SK-N-SH treated with all-trans-retinoic acid at 6 μM for 48 hours (cell line): ENCODE data around the gene LY6G6C.

Experiments used
- ATAC-seq: fragments of 200-7000 bp; cut with Tn5 transposase; 3 replicates; pipeline ENCODE4 v1.9.1; 2020; ENCODE audit warnings: mild to moderate bottlenecking, moderate library complexity
- ARNTL ChIP-seq: fragments of 450-650 bp; formaldehyde crosslinking; IDR thresholded peaks from 2 replicates; pipeline ENCODE4 v1.5.0; 2020; ENCODE audit warnings: low read depth, mild to moderate bottlenecking, moderate library complexity, borderline replicate concordance
- BACH2 ChIP-seq: fragments of 250-450 bp; sonication (Bioruptor Pico); IDR thresholded peaks from 2 replicates; pipeline ENCODE4 v1.9.0; 2021; ENCODE audit warnings: mild to moderate bottlenecking, borderline replicate concordance
- CREB5 ChIP-seq: fragments of 250-450 bp; sonication (Bioruptor Pico); IDR thresholded peaks from 2 replicates; pipeline ENCODE4 v1.5.1; 2020; ENCODE audit warnings: low read depth, mild to moderate bottlenecking, moderate library complexity
- CSDC2 ChIP-seq: fragments of 250-450 bp; sonication (Bioruptor Pico); IDR thresholded peaks from 2 replicates; pipeline ENCODE4 v1.5.0; 2020; ENCODE audit warnings: mild to moderate bottlenecking, moderate library complexity
- ESRRG ChIP-seq: fragments of 250-450 bp; sonication (Bioruptor Pico); IDR thresholded peaks from 2 replicates; pipeline ENCODE4 v1.6.1; 2021; ENCODE audit warnings: mild to moderate bottlenecking
- GLIS3 ChIP-seq: fragments of 250-450 bp; sonication (Bioruptor Pico); IDR thresholded peaks from 2 replicates; pipeline ENCODE4 v1.5.0; 2020; ENCODE audit warnings: mild to moderate bottlenecking, moderate library complexity
- ISL1 ChIP-seq: fragments of 250-450 bp; sonication (Bioruptor Pico); IDR thresholded peaks from 2 replicates; pipeline ENCODE4 v2.1.2; 2022; ENCODE audit warnings: mild to moderate bottlenecking, moderate library complexity
- OSR1 ChIP-seq: fragments of 250-450 bp; sonication (Bioruptor Pico); IDR thresholded peaks from 2 replicates; pipeline ENCODE4 v1.8.0; 2022; ENCODE audit warnings: moderate library complexity, mild to moderate bottlenecking, inconsistent platforms
- PPARA ChIP-seq: fragments of 250-450 bp; sonication (Bioruptor Pico); IDR thresholded peaks from 2 replicates; pipeline ENCODE4 v1.5.0; 2020; ENCODE audit warnings: mild to moderate bottlenecking, borderline replicate concordance
- RARB ChIP-seq: fragments of 250-450 bp; sonication (Bioruptor Pico); IDR thresholded peaks from 2 replicates; pipeline ENCODE4 v1.8.0; 2021; ENCODE audit warnings: mild to moderate bottlenecking, moderate library complexity
- SNAI2 ChIP-seq: fragments of 250-450 bp; sonication (Bioruptor Pico); IDR thresholded peaks from 2 replicates; pipeline ENCODE4 v1.5.0; 2020; ENCODE audit warnings: mild to moderate bottlenecking, moderate library complexity
- TCF4 ChIP-seq: fragments of 250-450 bp; sonication (Bioruptor Pico); IDR thresholded peaks from 2 replicates; pipeline ENCODE4 v1.8.0; 2021; ENCODE audit warnings: mild to moderate bottlenecking, moderate library complexity, borderline replicate concordance
- TOX ChIP-seq: fragments of 250-450 bp; sonication (Bioruptor Pico); IDR thresholded peaks from 2 replicates; pipeline ENCODE4 v1.8.0; 2021; ENCODE audit warnings: mild to moderate bottlenecking, moderate library complexity, borderline replicate concordance
- ZC3H10 ChIP-seq: fragments of 250-450 bp; sonication (Bioruptor Pico); IDR thresholded peaks from 2 replicates; pipeline ENCODE4 v1.5.1; 2021; ENCODE audit warnings: mild to moderate bottlenecking, moderate library complexity
- ZFP30 ChIP-seq: fragments of 450-650 bp; formaldehyde crosslinking; IDR thresholded peaks from 2 replicates; pipeline ENCODE4 v1.5.0; 2022; ENCODE audit warnings: mild to moderate bottlenecking, moderate library complexity
- ZNF565 ChIP-seq: fragments of 450-650 bp; formaldehyde crosslinking; conservative IDR thresholded peaks from 2 replicates; pipeline ENCODE4 v1.5.0; 2020; ENCODE audit warnings: low read depth, mild to moderate bottlenecking, moderate library complexity
- ZNF70 ChIP-seq: fragments of 450-650 bp; formaldehyde crosslinking; IDR thresholded peaks from 2 replicates; pipeline ENCODE4 v1.5.0; 2020; ENCODE audit warnings: mild to moderate bottlenecking, moderate library complexity
- ZNF8 ChIP-seq: fragments of 450-650 bp; formaldehyde crosslinking; IDR thresholded peaks from 2 replicates; pipeline ENCODE4 v1.5.0; 2020; ENCODE audit warnings: mild to moderate bottlenecking, moderate library complexity
- TF ChIP-seq, protein P1 (sequence below): fragments of 250-450 bp; sonication (Bioruptor Pico); IDR thresholded peaks from 2 replicates; pipeline ENCODE4 v1.5.0; 2020; ENCODE audit warnings: mild to moderate bottlenecking, moderate library complexity
- TF ChIP-seq, protein P2 (sequence below): fragments of 250-450 bp; sonication (Bioruptor Pico); IDR thresholded peaks from 2 replicates; pipeline ENCODE4 v1.8.0; 2020; ENCODE audit warnings: mild to moderate bottlenecking, moderate library complexity, borderline replicate concordance

LY6G6C gene

DNA sequence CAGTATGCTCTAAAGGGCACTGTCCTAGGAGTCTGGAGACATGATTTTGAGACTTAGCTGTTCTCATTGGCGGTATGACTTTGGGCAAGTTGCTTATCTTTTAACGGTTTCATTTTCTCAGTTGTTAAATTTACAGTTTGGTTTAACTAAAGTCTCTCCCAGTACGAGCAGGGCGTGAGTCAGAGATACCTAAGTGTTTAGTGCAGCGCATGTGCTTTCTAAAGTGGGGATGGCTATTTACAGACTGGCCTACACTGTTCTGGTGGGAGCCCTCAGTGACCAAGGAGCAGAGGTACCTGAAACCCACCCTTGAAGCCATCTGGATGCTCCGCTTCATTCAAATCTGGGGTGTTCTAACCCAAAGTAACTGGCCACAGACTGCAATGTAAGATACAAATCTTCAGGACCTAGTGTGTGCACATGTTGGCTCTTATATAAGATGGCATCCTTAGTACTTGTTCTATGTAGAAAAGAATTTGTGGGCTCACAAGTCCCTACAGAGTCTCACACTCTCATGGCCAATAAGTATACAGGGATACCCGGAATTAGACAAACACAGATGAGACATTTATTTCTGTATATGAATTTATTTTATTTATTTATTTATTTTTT is 29.0 kb upstream of the LY6G6C start:
- TF ChIP-seq, protein P1, sequence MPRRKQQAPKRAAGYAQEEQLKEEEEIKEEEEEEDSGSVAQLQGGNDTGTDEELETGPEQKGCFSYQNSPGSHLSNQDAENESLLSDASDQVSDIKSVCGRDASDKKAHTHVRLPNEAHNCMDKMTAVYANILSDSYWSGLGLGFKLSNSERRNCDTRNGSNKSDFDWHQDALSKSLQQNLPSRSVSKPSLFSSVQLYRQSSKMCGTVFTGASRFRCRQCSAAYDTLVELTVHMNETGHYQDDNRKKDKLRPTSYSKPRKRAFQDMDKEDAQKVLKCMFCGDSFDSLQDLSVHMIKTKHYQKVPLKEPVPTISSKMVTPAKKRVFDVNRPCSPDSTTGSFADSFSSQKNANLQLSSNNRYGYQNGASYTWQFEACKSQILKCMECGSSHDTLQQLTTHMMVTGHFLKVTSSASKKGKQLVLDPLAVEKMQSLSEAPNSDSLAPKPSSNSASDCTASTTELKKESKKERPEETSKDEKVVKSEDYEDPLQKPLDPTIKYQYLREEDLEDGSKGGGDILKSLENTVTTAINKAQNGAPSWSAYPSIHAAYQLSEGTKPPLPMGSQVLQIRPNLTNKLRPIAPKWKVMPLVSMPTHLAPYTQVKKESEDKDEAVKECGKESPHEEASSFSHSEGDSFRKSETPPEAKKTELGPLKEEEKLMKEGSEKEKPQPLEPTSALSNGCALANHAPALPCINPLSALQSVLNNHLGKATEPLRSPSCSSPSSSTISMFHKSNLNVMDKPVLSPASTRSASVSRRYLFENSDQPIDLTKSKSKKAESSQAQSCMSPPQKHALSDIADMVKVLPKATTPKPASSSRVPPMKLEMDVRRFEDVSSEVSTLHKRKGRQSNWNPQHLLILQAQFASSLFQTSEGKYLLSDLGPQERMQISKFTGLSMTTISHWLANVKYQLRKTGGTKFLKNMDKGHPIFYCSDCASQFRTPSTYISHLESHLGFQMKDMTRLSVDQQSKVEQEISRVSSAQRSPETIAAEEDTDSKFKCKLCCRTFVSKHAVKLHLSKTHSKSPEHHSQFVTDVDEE = no peak
- TF ChIP-seq CSDC2 (CRISPR knock-in tag) = no peak
- no peak for TF ChIP-seq ZNF565 (CRISPR knock-in tag)
- TF ChIP-seq SNAI2 = no peak
- peak; percentile 8; the same call in 1 of the 3 replicates for ATAC-seq

- TF ChIP-seq TOX (no peak), CREB5 (CRISPR knock-in tag) (no peak), ZNF8 (CRISPR knock-in tag) (no peak), ZFP30 (CRISPR knock-in tag) (no peak)
- TF ChIP-seq, protein P2, sequence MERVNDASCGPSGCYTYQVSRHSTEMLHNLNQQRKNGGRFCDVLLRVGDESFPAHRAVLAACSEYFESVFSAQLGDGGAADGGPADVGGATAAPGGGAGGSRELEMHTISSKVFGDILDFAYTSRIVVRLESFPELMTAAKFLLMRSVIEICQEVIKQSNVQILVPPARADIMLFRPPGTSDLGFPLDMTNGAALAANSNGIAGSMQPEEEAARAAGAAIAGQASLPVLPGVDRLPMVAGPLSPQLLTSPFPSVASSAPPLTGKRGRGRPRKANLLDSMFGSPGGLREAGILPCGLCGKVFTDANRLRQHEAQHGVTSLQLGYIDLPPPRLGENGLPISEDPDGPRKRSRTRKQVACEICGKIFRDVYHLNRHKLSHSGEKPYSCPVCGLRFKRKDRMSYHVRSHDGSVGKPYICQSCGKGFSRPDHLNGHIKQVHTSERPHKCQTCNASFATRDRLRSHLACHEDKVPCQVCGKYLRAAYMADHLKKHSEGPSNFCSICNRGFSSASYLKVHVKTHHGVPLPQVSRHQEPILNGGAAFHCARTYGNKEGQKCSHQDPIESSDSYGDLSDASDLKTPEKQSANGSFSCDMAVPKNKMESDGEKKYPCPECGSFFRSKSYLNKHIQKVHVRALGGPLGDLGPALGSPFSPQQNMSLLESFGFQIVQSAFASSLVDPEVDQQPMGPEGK (CRISPR knock-in tag) = no peak
- no peak for ATAC-seq
Observed at GRCh38 chr6:31749301-31750036, 27.9 kb upstream of the LY6G6C start.

DNA sequence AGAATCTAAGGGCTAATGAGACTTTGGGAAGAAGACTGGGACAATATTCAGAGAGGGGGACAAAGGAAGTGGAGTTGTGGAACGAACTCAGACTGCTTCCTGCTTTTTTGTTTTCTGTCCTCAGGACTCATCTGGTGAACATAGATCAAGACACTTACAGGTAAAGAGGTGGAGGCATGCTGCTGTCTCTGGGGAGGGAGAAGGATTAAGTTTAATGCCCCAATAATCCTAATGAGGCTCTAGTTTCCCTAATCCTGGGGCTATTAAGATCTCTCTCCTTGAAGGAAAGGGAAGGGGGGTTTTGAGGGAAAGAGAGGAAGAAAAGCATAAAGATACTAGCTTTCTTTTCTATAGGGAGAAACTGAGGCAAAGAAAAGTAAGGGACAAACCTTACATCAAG is 22.9 kb upstream of the LY6G6C start:
- TF ChIP-seq ZNF8 (CRISPR knock-in tag) (no peak), ISL1 (no peak), ZNF70 (CRISPR knock-in tag) (no peak), PPARA (CRISPR knock-in tag) (no peak), RARB (CRISPR knock-in tag) (no peak), TCF4 (CRISPR knock-in tag) (no peak), SNAI2 (no peak), ESRRG (CRISPR knock-in tag) (no peak), ZC3H10 (no peak), BACH2 (CRISPR knock-in tag) (no peak), GLIS3 (CRISPR knock-in tag) (no peak), ARNTL (CRISPR knock-in tag) (no peak), OSR1 (CRISPR knock-in tag) (no peak)
- TF ChIP-seq, protein P1 = no peak
- TF ChIP-seq, protein P2 (CRISPR knock-in tag) = no peak
- TF ChIP-seq, all 23 proteins: peak for 0
- no peak for ATAC-seq
